Superior temporal gyrus (tissue), 1 donor: Measurements from ENCODE around the gene NRSN2.

Source experiments
- DNase-seq: peaks from one replicate; pipeline ENCODE4 v3.0.0-alpha.2; 2016; ENCODE audit errors: extremely low spot score

Gene NRSN2

GRCh38 chr20:397432-398237, 50.7 kb downstream of the NRSN2 start:
- no peak for DNase-seq

- no peak for DNase-seq
Measured at GRCh38 chr20:399182-399707, 52.3 kb downstream of the NRSN2 start.

GRCh38 chr20:400128-400453, 53.2 kb downstream of the NRSN2 start:
- no peak for DNase-seq

- DNase-seq: peak; percentile 56
Measured at GRCh38 chr20:400454-401275, 53.8 kb downstream of the NRSN2 start.

- no peak for DNase-seq
Measured at GRCh38 chr20:401682-402495, 55.0 kb downstream of the NRSN2 start.

- DNase-seq: no peak
Measured at GRCh38 chr20:402496-402885, 55.6 kb downstream of the NRSN2 start.

GRCh38 chr20:402898-403581, 56.1 kb downstream of the NRSN2 start:
- no peak for DNase-seq

- DNase-seq: no peak
Measured at GRCh38 chr20:403582-403957, 56.7 kb downstream of the NRSN2 start.

- no peak for DNase-seq
Measured at GRCh38 chr20:404088-404487, 57.2 kb downstream of the NRSN2 start.
